ENCODE measurements around the gene TTC28. TPM values are rescaled to one million over a fixed set of nuclear protein-coding genes. Genes with fewer than 3 reads are reported as not detected.
"Not testable (repeated sequence)": the region's sequence is repeated elsewhere in the genome, so short reads cannot be mapped to it uniquely, and the experiment has no call there.

The TTC28 gene
- total RNA-seq, 1 donor from 2014 or later = 14.9 TPM

- peak; percentile 39 to 43 for DNase-seq (ENCODE audit: low read depth in 2 of 2)
Observed at GRCh38 chr22:28112548-28113043, 567.0 kb downstream of the TTC28 start.

GRCh38 chr22:28112190-28112544 is 567.5 kb downstream of the TTC28 start:
- DNase-seq (ENCODE audit: low read depth in 2 of 2) = no peak

GRCh38 chr22:28111501-28112189 is 568.0 kb downstream of the TTC28 start:
- no peak for DNase-seq (ENCODE audit: low read depth in 2 of 2)

GRCh38 chr22:28108851-28109250 is 570.8 kb downstream of the TTC28 start:
- no peak for DNase-seq (ENCODE audit: low read depth in 2 of 2)

- DNase-seq (ENCODE audit: low read depth in 2 of 2) = no peak
Observed at GRCh38 chr22:28106617-28107016, 573.0 kb downstream of the TTC28 start.

- no peak for DNase-seq (ENCODE audit: low read depth in 2 of 2)
Observed at GRCh38 chr22:28105988-28106387, 573.7 kb downstream of the TTC28 start.

- no peak for DNase-seq (ENCODE audit: low read depth in 2 of 2)
Observed at GRCh38 chr22:28105413-28105812, 574.2 kb downstream of the TTC28 start.

- DNase-seq (ENCODE audit: low read depth in 2 of 2) = no peak
Observed at GRCh38 chr22:28103596-28103995, 576.0 kb downstream of the TTC28 start.

GRCh38 chr22:28102151-28102812 is 577.4 kb downstream of the TTC28 start:
- no peak for DNase-seq (ENCODE audit: low read depth in 2 of 2)

GRCh38 chr22:28097627-28098026 is 582.0 kb downstream of the TTC28 start:
- no peak for DNase-seq (ENCODE audit: low read depth in 2 of 2)

- no peak for DNase-seq (ENCODE audit: low read depth in 2 of 2)
Observed at GRCh38 chr22:28096161-28096560, 583.5 kb downstream of the TTC28 start.

- DNase-seq (ENCODE audit: low read depth in 2 of 2) = no peak
Observed at GRCh38 chr22:28095316-28096095, 584.1 kb downstream of the TTC28 start.

GRCh38 chr22:28094771-28095170 is 584.9 kb downstream of the TTC28 start:
- DNase-seq (ENCODE audit: low read depth in 2 of 2) = no peak

- DNase-seq (ENCODE audit: low read depth in 2 of 2) = no peak
Observed at GRCh38 chr22:28093711-28094110, 585.9 kb downstream of the TTC28 start.

- DNase-seq (ENCODE audit: low read depth in 2 of 2) = no peak
Observed at GRCh38 chr22:28091486-28091885, 588.2 kb downstream of the TTC28 start.

- DNase-seq (ENCODE audit: low read depth in 2 of 2) = not testable (repeated sequence)
Observed at GRCh38 chr22:28089541-28089940, 590.1 kb downstream of the TTC28 start.

GRCh38 chr22:28077166-28077565 is 602.5 kb downstream of the TTC28 start:
- no peak for DNase-seq (ENCODE audit: low read depth in 2 of 2)

- DNase-seq (ENCODE audit: low read depth in 2 of 2) = peak in 1 of 2 donors; percentile 86
Observed at GRCh38 chr22:28075358-28075981, 604.2 kb downstream of the TTC28 start.

GRCh38 chr22:28074526-28074925 is 605.1 kb downstream of the TTC28 start:
- DNase-seq (ENCODE audit: low read depth in 2 of 2) = no peak

- DNase-seq (ENCODE audit: low read depth in 2 of 2) = no peak
Observed at GRCh38 chr22:28072066-28072465, 607.6 kb downstream of the TTC28 start.

GRCh38 chr22:28068826-28069225 is 610.8 kb downstream of the TTC28 start:
- DNase-seq (ENCODE audit: low read depth in 2 of 2) = no peak

GRCh38 chr22:28064920-28065319 is 614.7 kb downstream of the TTC28 start:
- no peak for DNase-seq (ENCODE audit: low read depth in 2 of 2)
